22Rv1 (cell line): Measurements from ENCODE around the gene ZCCHC7.
A peak's percentile ranks its signal among the peaks of the same experiment; 100 is the strongest.
"Not testable (repeated sequence)": the region's sequence is repeated elsewhere in the genome, so short reads cannot be mapped to it uniquely, and the experiment has no call there.

Experiments
- H3K27ac ChIP-seq: fragments of 450-650 bp; 2 replicates; pipeline ENCODE4 v1.5.1; 2017
- ZFX ChIP-seq: fragments of 450-650 bp; IDR thresholded peaks from 2 replicates; pipeline ENCODE4 v1.6.1; 2017; ENCODE audit warnings: antibody characterized with exemption, borderline replicate concordance
- TF ChIP-seq, protein P1 (sequence below): fragments of 450-650 bp; IDR thresholded peaks from 2 replicates; pipeline ENCODE4 v1.5.1; 2017; ENCODE audit warnings: mild to moderate bottlenecking

The ZCCHC7 gene

DNA sequence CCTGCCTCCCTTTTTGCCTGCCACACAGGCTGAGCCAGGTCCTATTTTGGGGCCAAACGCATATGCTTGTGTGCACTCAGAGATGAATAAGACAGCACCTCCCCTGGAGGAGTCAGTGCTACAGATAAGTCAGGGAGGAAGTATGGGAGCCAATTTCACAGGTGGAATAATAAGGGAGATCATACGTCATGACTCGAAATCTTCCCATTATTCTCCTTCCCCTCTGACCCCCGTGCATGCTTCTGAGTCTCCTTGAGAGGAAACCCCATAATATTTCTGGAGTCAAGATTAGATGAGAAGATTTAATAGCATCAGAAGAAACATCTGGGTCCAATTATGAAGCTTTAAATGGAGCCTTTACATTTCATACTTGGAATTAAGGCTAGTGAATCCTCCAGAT lies 15.1 kb upstream of the ZCCHC7 start:
- H3K27ac ChIP-seq, result no peak overlapping the region

GRCh38 chr9:37107701-37108100 lies 12.7 kb upstream of the ZCCHC7 start:
- TF ChIP-seq ZFX, result no peak
- TF ChIP-seq, protein P1, sequence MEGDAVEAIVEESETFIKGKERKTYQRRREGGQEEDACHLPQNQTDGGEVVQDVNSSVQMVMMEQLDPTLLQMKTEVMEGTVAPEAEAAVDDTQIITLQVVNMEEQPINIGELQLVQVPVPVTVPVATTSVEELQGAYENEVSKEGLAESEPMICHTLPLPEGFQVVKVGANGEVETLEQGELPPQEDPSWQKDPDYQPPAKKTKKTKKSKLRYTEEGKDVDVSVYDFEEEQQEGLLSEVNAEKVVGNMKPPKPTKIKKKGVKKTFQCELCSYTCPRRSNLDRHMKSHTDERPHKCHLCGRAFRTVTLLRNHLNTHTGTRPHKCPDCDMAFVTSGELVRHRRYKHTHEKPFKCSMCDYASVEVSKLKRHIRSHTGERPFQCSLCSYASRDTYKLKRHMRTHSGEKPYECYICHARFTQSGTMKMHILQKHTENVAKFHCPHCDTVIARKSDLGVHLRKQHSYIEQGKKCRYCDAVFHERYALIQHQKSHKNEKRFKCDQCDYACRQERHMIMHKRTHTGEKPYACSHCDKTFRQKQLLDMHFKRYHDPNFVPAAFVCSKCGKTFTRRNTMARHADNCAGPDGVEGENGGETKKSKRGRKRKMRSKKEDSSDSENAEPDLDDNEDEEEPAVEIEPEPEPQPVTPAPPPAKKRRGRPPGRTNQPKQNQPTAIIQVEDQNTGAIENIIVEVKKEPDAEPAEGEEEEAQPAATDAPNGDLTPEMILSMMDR, result no peak
- H3K27ac ChIP-seq, result no peak overlapping the region

More for the DNA sequence above, 15.1 kb upstream of the ZCCHC7 start:
- TF ChIP-seq, protein P1, result no peak
- no peak for TF ChIP-seq ZFX

GRCh38 chr9:37114442-37114841 lies 5.9 kb upstream of the ZCCHC7 start:
- not testable (repeated sequence) for H3K27ac ChIP-seq

DNA sequence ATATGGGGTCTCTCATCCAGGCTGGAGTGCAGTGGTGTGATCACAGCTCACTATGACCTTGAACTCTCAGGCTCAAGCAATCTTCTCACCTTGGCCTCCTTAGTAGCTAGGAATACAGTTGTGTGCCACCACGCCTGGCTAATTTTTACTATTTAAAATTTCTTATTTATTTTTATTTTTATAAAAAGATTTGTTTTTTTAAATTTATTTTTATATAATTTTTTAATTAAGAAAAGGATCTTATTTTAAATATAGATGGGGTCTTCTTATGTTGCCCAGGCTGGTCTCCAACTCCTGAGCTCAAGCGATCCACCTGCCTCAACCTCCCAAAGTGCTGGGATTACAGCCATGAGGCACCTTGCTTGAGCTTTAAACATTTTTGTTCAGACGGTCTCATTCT lies 2.4 kb upstream of the ZCCHC7 start:
- H3K27ac ChIP-seq, result no peak overlapping the region
- TF ChIP-seq, protein P1, result no peak
- no peak for TF ChIP-seq ZFX

GRCh38 chr9:37119360-37119759 lies 1.0 kb upstream of the ZCCHC7 start:
- TF ChIP-seq, protein P1, result no peak
- TF ChIP-seq ZFX, result no peak
- peak overlapping the region; percentile 69 for H3K27ac ChIP-seq

- H3K27ac ChIP-seq, result peak overlapping the region; percentile 69
Measured at GRCh38 chr9:37120843-37121335, 515 bp downstream of the ZCCHC7 start.

GRCh38 chr9:37121881-37122280 lies 1.5 kb downstream of the ZCCHC7 start:
- H3K27ac ChIP-seq, result no peak overlapping the region
- no peak for TF ChIP-seq ZFX
- TF ChIP-seq, protein P1, result no peak

DNA sequence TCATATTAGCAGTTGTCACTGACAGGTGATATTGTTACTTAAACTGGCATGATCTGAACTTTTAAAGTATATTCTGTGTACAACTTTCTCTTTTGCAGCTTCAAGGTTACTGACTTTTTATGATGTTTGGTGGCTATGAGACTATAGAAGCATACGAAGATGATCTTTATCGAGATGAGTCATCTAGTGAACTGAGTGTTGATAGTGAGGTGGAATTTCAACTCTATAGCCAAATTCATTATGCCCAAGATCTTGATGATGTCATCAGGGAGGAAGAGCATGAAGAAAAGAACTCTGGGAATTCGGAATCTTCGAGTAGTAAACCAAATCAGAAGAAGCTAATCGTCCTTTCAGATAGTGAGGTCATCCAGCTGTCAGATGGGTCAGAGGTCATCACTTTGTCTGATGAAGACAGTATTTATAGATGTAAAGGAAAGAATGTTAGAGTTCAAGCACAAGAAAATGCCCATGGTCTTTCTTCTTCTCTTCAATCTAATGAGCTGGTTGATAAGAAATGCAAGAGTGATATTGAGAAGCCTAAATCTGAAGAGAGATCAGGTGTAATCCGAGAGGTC lies 5.9 kb downstream of the ZCCHC7 start:
- TF ChIP-seq, protein P1, result no peak
- TF ChIP-seq ZFX, result no peak
- no peak overlapping the region for H3K27ac ChIP-seq
